Transverse colon (tissue), 3 donors: ENCODE measurements around the gene NFIA.

Source experiments
- CTCF ChIP-seq, 5 experiments: fragments of 200-600 bp in 3 of 5; fragments of 450-650 bp in 2 of 5; sonication (generic) in 3 of 5; IDR thresholded peaks; 1 replicate in 2 of 5; 2 replicates in 3 of 5; pipeline ENCODE4 v1.5.1; 2016 to 2017; ENCODE audit warnings: antibody characterized with exemption in 5 of 5, inconsistent platforms in 3 of 5, mild to moderate bottlenecking in 2 of 5, moderate library complexity in 1 of 5
- EP300 ChIP-seq: sonication (generic); formaldehyde crosslinking; IDR thresholded peaks from one replicate; pipeline ENCODE4 v1.6.1; 2017; ENCODE audit warnings: antibody characterized with exemption, low read depth
- POLR2A ChIP-seq: fragments of 450-650 bp; IDR thresholded peaks from one replicate; pipeline ENCODE4 v1.6.1; 2016; ENCODE audit warnings: antibody characterized with exemption, mild to moderate bottlenecking, moderate library complexity

- TF ChIP-seq EP300 (no peak), CTCF (IDR thresholded peaks at IDR 0.05) (no peak), POLR2A (no peak)
These were observed 231.6 kb downstream of the NFIA start for GRCh38 chr1:61313906-61314422.
